RWPE2 (cell line): ENCODE results near the gene NADK.

Source experiments
- ATAC-seq: fragments of 200-7000 bp; cut with Tn5 transposase; 3 replicates; pipeline ENCODE4 v1.9.1; 2021; ENCODE audit warnings: low read depth
- DNase-seq: peaks from one replicate; pipeline ENCODE4 v3.0.0-alpha.2; 2020; ENCODE audit warnings: low spot score
- H3K27ac ChIP-seq: fragments of 450-650 bp; 2 replicates; pipeline ENCODE4 v1.5.1; 2017; ENCODE audit warnings: mild to moderate bottlenecking; ENCODE audit not compliant: poor library complexity, severe bottlenecking
- H3K27me3 ChIP-seq: fragments of 250-450 bp; sonication (Bioruptor Pico); 2 replicates; pipeline ENCODE4 v1.5.1; 2021; ENCODE audit warnings: mild to moderate bottlenecking, moderate library complexity; ENCODE audit not compliant: insufficient read depth, poor library complexity, severe bottlenecking
- H3K36me3 ChIP-seq: fragments of 250-450 bp; sonication (Bioruptor Pico); 2 replicates; pipeline ENCODE4 v1.5.1; 2020; ENCODE audit warnings: low read depth, mild to moderate bottlenecking, moderate library complexity
- H3K4me1 ChIP-seq: fragments of 250-450 bp; sonication (Bioruptor Pico); 2 replicates; pipeline ENCODE4 v1.5.1; 2021; ENCODE audit warnings: mild to moderate bottlenecking, moderate library complexity; ENCODE audit not compliant: insufficient read depth, poor library complexity, severe bottlenecking
- H3K4me3 ChIP-seq: fragments of 250-450 bp; sonication (Bioruptor Pico); 2 replicates; pipeline ENCODE4 v1.5.1; 2021; ENCODE audit warnings: mild to moderate bottlenecking, moderate library complexity; ENCODE audit not compliant: severe bottlenecking
- H3K9me3 ChIP-seq: fragments of 250-450 bp; sonication (Bioruptor Pico); 2 replicates; pipeline ENCODE4 v1.5.1; 2021; ENCODE audit warnings: mild to moderate bottlenecking, moderate library complexity; ENCODE audit not compliant: severe bottlenecking
- CTCF ChIP-seq: fragments of 450-650 bp; IDR thresholded peaks from one replicate; pipeline ENCODE4 v1.5.1; 2017; ENCODE audit warnings: mild to moderate bottlenecking, moderate library complexity; ENCODE audit not compliant: poor library complexity, severe bottlenecking

NADK gene

GRCh38 chr1:1788136-1788535 is 9.9 kb upstream of the NADK start:
- Histone ChIP-seq H3K4me3 (no peak overlapping the region), H3K4me1 (peaks cover 6% of the 10 kb centered on the region), H3K27me3 (no peaks in the 10 kb centered on the region), H3K36me3 (peaks cover 82% of the 10 kb centered on the region), H3K27ac (no peak overlapping the region), H3K9me3 (no peaks in the 10 kb centered on the region)
- DNase-seq (no peak), ATAC-seq (no peak)
- TF ChIP-seq CTCF = no peak

- Histone ChIP-seq H3K9me3 (no peaks in the 10 kb centered on the region), H3K36me3 (peaks cover 71% of the 10 kb centered on the region), H3K4me3 (no peak overlapping the region), H3K27ac (no peak overlapping the region), H3K4me1 (peaks cover 15% of the 10 kb centered on the region), H3K27me3 (no peaks in the 10 kb centered on the region)
- DNase-seq (no peak), ATAC-seq (no peak)
- no peak for TF ChIP-seq CTCF
These were observed 8.8 kb upstream of the NADK start for GRCh38 chr1:1786836-1787605.

GRCh38 chr1:1785666-1786065 is 7.4 kb upstream of the NADK start:
- Histone ChIP-seq H3K27me3 (no peaks in the 10 kb centered on the region), H3K9me3 (no peaks in the 10 kb centered on the region), H3K4me1 (peaks cover 16% of the 10 kb centered on the region), H3K36me3 (peaks cover 57% of the 10 kb centered on the region), H3K27ac (no peak overlapping the region), H3K4me3 (no peak overlapping the region)
- ATAC-seq = no peak
- TF ChIP-seq CTCF = no peak
- no peak for DNase-seq

GRCh38 chr1:1784933-1785332 is 6.7 kb upstream of the NADK start:
- Histone ChIP-seq H3K9me3 (no peaks in the 10 kb centered on the region), H3K27me3 (no peaks in the 10 kb centered on the region), H3K4me3 (no peak overlapping the region), H3K27ac (peak overlapping the region; percentile 30), H3K36me3 (peaks cover 50% of the 10 kb centered on the region), H3K4me1 (peaks cover 23% of the 10 kb centered on the region)
- DNase-seq = no peak
- no peak for TF ChIP-seq CTCF
- ATAC-seq = no peak

- DNase-seq (no peak), ATAC-seq (no peak)
- Histone ChIP-seq H3K9me3 (no peaks in the 10 kb centered on the region), H3K36me3 (peaks cover 35% of the 10 kb centered on the region), H3K4me3 (no peak overlapping the region), H3K27ac (peak overlapping the region; percentile 60), H3K4me1 (peaks cover 25% of the 10 kb centered on the region), H3K27me3 (no peaks in the 10 kb centered on the region)
- TF ChIP-seq CTCF = no peak
These were observed 5.0 kb upstream of the NADK start for GRCh38 chr1:1783320-1783719.
